NOMO-1 treated with dmso at 0.1 percent for 144 hours (cell line): Measurements from ENCODE around the gene CNOT6L.

Experiments
- DNase-seq: peaks from one replicate; lab custom pipeline; 2025; ENCODE audit not compliant: unreplicated experiment; lab: John Stamatoyannopoulos, UW

Gene CNOT6L

DNA sequence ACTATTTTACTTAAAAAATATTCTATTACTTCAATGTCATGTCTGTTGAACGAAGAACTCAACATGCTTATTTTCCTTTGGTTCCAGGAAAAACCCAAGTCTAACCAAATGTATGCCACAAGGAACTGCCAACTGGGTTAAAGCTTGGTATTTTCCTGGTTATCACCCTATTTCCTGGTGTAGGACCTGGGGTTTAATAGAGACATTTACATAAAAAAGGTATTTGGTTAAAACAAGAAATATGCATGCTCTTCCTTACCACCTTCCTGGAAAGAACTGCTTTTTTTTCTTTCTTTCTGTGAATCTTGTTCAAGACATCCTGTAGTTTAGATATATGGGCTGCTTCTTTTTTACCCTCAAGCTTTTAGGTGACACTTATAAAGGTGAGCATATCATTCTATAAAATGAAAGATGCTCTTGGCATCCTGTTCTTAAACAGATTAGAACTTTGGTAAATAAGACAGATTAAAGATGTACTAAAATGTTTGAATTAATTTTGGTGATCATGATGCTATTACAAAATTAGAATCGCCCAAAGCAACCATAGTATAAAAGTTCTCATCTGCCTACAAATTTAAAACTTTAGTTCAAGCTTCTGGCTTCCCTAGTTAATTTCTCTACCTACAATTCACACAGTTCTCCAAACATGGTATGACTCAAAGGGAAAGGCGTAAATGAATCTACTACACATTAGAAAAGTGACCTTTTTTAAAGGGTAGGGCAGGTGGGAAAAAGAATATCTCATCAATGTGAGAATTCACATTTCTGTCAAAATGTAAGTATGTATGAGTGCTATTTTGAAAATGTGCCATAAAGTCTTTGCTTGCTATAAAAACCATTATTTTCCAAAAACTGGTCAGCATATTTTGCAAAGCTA lies 103.5 kb downstream of the CNOT6L start:
- no peak for DNase-seq

DNA sequence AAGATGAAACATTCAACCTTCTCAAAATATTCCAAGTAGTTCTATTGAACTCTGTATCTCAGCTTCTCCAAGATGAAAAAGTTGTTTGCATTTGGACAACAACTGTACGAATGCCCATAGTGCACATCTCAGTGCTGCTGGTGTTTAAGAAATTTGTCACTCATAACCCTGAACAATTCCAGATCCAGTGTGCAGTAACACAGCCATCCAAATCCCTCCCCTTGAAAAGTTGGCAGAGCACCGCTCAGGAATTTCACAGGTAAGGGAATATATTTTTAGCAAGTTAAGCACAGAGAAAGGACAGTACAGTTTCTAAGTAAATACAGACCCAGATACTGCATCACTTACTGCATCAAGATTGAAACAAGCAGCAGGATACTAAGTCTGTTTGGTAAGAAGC lies 104.7 kb downstream of the CNOT6L start:
- DNase-seq = no peak

DNA sequence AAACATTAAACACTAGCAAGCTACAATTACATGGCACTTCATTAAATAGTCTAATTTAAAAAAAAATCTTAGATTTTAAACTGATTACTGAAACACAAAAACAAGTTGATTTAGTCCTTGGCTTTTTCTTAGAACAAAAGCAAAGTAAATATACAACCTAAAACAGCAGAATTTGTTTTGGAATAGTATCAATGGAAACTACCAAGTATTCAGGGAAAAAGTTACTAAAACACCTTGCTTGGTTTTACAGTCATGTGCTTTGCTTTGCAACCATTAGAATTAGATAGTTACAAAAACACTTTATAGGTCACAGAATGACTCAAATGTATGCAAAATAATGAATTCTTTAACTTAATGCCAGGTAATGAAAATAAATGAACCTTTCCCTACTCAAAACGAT lies 105.3 kb downstream of the CNOT6L start:
- DNase-seq = no peak

GRCh38 chr4:77712675-77713074 lies 106.5 kb downstream of the CNOT6L start:
- DNase-seq = no peak

DNA sequence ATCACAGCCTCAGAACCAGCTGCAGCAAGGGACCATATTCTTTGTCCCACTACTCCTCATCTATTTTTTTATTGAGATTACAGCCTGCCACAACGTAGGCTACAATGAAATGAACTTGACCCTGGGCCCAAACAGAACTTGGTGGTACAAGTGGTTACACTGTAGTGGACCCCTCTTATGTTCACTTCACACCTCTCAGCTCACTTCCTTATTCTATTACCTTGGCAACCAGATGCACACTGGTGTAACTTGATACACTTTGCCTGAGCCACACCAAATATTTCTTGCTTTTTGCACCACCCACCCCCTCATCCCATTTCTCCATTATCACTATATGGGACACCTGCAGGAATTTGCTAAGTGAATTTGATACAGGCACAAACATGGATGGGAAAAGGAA lies 107.7 kb downstream of the CNOT6L start:
- DNase-seq = no peak

- no peak for DNase-seq
Measured at GRCh38 chr4:77710684-77711083, 108.5 kb downstream of the CNOT6L start.

- DNase-seq = no peak
Measured at GRCh38 chr4:77710059-77710458, 109.1 kb downstream of the CNOT6L start.

DNA sequence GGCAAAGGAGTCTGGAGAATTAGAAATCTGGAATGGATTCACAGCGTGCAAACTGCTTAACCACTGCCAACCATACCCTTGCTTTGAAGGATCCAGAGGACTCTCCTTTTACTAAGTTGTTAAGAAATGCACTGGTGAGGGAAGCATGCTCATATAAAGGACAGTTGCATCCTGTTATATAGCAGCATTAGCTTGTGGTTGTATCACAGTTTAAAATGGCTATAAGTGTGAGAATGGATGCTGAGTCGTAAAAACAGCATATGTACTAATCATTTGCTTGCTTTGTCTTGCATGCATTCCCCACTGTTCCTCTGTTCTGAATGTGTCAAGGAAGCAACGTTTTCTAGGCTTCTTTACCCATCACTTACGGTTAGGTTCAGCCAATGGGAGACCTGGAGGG lies 112.5 kb downstream of the CNOT6L start:
- DNase-seq = no peak

- no peak for DNase-seq
Measured at GRCh38 chr4:77703666-77704065, 115.5 kb downstream of the CNOT6L start.

- no peak for DNase-seq
Measured at GRCh38 chr4:77701121-77701520, 118.0 kb downstream of the CNOT6L start.

DNA sequence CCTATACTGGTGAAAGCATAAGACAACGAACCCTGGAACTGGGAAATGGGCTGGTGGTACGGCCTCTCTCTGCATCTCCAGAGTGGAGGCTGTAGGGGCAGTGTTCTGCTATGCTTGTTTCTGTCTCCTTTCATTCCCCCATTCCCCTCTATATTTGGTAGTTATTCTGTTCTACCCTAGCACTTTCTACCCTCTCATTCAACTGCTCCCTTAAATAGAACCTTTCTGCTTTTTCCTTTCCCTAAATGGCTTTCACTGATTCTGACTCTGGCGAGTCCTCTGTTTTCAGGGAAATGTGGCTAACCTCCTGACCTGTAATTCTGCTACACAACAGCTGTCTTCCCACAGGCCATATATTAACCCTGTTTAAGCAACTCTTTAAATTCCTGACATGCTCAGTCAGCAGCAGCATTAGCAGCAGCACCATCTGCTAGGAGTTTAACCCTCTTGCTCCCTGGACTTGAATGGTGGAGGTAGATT lies 119.4 kb downstream of the CNOT6L start:
- DNase-seq = no peak

- DNase-seq = no peak
Measured at GRCh38 chr4:77697860-77698590, 121.1 kb downstream of the CNOT6L start.

GRCh38 chr4:77695774-77696173 lies 123.4 kb downstream of the CNOT6L start:
- no peak for DNase-seq

GRCh38 chr4:77692847-77693432 lies 126.2 kb downstream of the CNOT6L start:
- DNase-seq = no peak

GRCh38 chr4:77681792-77682191 lies 137.4 kb downstream of the CNOT6L start:
- DNase-seq = no peak

GRCh38 chr4:77676842-77677241 lies 142.3 kb downstream of the CNOT6L start:
- no peak for DNase-seq

GRCh38 chr4:77671051-77671450 lies 148.1 kb downstream of the CNOT6L start:
- DNase-seq = no peak

- no peak for DNase-seq
Measured at GRCh38 chr4:77669946-77670590, 149.1 kb downstream of the CNOT6L start.

DNA sequence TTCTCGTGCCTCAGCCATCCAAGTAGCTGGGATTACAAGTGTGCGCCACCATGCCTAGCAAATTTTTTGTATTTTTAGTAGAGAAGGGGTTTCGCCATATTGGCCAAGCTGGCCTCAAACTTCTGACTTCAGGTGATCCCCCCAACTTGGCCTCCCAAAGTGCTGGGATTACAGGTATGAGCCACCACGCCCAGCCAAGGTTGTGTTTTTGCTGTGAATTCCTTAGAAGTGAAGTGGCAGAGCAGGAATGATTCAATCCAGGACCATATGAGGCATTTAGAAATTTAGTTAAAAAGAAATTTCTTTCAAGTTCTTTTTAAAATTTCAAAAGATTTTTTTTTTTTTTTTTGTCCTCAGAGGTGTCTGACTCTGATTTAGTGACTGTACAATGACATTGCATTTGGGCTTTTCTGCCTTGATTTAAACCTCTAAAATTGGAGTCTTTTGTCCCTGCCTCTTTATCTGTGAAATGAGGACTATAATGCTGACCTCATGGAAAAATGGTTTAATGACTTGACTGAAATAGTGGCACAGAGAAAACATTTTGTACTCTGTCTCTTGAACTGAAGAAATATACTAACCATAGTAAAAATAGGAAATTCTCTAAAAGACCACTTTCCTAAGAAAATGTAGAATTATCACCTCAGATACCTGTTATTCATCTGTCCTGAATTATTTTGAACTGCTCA lies 153.6 kb downstream of the CNOT6L start:
- DNase-seq = no peak
